ENCODE data around the gene CANT1.

DNA sequence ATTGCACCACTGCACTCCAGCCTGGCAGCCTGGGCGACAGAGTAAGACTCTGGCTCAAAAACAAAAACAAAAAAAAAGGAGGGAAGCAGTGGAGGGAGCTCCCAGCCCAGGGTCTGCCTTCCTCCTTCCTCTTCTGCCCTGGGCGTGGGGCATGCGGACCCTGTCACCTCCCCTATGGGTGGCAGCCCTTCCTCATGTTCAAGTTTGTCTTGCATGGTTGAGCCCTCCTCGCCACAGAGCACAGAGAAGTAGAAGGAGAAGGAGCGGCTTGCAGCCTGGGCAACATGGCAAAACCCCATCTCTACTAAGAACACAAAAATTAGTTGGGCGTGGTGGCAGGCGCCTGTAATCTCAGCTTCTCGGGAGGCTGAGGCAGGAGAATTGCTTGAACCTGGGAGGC lies 62.9 kb downstream of the CANT1 start:
- TF ChIP-seq, protein P1, sequence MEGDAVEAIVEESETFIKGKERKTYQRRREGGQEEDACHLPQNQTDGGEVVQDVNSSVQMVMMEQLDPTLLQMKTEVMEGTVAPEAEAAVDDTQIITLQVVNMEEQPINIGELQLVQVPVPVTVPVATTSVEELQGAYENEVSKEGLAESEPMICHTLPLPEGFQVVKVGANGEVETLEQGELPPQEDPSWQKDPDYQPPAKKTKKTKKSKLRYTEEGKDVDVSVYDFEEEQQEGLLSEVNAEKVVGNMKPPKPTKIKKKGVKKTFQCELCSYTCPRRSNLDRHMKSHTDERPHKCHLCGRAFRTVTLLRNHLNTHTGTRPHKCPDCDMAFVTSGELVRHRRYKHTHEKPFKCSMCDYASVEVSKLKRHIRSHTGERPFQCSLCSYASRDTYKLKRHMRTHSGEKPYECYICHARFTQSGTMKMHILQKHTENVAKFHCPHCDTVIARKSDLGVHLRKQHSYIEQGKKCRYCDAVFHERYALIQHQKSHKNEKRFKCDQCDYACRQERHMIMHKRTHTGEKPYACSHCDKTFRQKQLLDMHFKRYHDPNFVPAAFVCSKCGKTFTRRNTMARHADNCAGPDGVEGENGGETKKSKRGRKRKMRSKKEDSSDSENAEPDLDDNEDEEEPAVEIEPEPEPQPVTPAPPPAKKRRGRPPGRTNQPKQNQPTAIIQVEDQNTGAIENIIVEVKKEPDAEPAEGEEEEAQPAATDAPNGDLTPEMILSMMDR (IDR thresholded peaks at IDR 0.05; ENCODE audit: poor library complexity) = no peak
- TF ChIP-seq EZH2 (IDR thresholded peaks at IDR 0.05; ENCODE audit: borderline replicate concordance) = no peak

Measured in hepatocyte (in vitro differentiated cells).